K562 (cell line): ENCODE results near the gene PITHD1. TPM values are rescaled to one million over a fixed set of nuclear protein-coding genes. Genes with fewer than 3 reads are reported as not detected.

ENCODE experiments used
- BACH1 ChIP-seq: fragments of 200-800 bp; sonication (Bioruptor generic); IDR thresholded peaks from 2 replicates; pipeline ENCODE4 v1.6.1; 2016; ENCODE audit warnings: missing genetic modification characterization, missing compliant biosample characterization
- CEBPB ChIP-seq: fragments of 450-650 bp; IDR thresholded peaks from 2 replicates; pipeline ENCODE4 v1.6.1; 2016; ENCODE audit warnings: missing genetic modification characterization, missing compliant biosample characterization
- E2F8 ChIP-seq: fragments of 450-650 bp; IDR thresholded peaks from 2 replicates; pipeline ENCODE4 v1.7.1; 2018; ENCODE audit warnings: mild to moderate bottlenecking, low read depth; ENCODE audit not compliant: partially characterized antibody
- GABPB1 ChIP-seq: sonication (generic); formaldehyde crosslinking; IDR thresholded peaks from 2 replicates; pipeline ENCODE4 v1.8.0; 2022; ENCODE audit warnings: mild to moderate bottlenecking, missing genetic modification reagents
- GTF3C2 ChIP-seq: IDR thresholded peaks from 3 replicates; pipeline ENCODE4 v1.6.1; 2011; ENCODE audit warnings: borderline replicate concordance, mild to moderate bottlenecking, moderate library complexity; ENCODE audit not compliant: insufficient read length; ENCODE audit errors: extremely low read depth
- IFI16 ChIP-seq: fragments of 250-450 bp; sonication (Bioruptor Pico); IDR thresholded peaks from 2 replicates; pipeline ENCODE4 v2.1.2; 2022; ENCODE audit warnings: mild to moderate bottlenecking, inconsistent platforms
- KLF6 ChIP-seq: fragments of 250-450 bp; sonication (Bioruptor Pico); IDR thresholded peaks from 2 replicates; pipeline ENCODE4 v1.4.0; 2020; ENCODE audit warnings: mild to moderate bottlenecking, moderate library complexity, borderline replicate concordance
- MAZ ChIP-seq, 2 experiments: fragments of 450-650 bp in 1 of 2; sonication (generic) in 1 of 2; formaldehyde crosslinking; IDR thresholded peaks in 1 of 2; conservative IDR thresholded peaks in 1 of 2; 2 replicates each; pipeline versions ENCODE4 v1.4.0 to v1.5.0; 2020; ENCODE audit warnings: mild to moderate bottlenecking in 1 of 2, missing genetic modification reagents in 1 of 2
- SUPT5H ChIP-seq: fragments of 450-650 bp; IDR thresholded peaks from 2 replicates; pipeline ENCODE4 v1.6.1; 2016
- TSC22D4 ChIP-seq: fragments of 450-650 bp; IDR thresholded peaks from 2 replicates; pipeline ENCODE4 v1.6.1; 2016; ENCODE audit warnings: missing genetic modification characterization, missing biosample characterization, control low read depth
- ZNF184 ChIP-seq: sonication (generic); formaldehyde crosslinking; IDR thresholded peaks from 2 replicates; pipeline ENCODE4 v1.5.0; 2020; ENCODE audit warnings: missing genetic modification reagents
- ZNF197 ChIP-seq: fragments of 200-800 bp; sonication (Bioruptor generic); IDR thresholded peaks from 2 replicates; pipeline ENCODE4 v1.6.1; 2016; ENCODE audit warnings: low read depth, missing genetic modification characterization, missing compliant biosample characterization
- ZNF431 ChIP-seq: sonication (generic); formaldehyde crosslinking; IDR thresholded peaks from 2 replicates; pipeline ENCODE4 v1.8.0; 2022; ENCODE audit warnings: mild to moderate bottlenecking, missing genetic modification reagents
- polyA plus RNA-seq, 8 experiments: library from polyadenylated mRNA; depleted of rRNA in 4 of 8; stranded (reverse) in 5 of 8; unstranded in 3 of 8; fragments of >200 nt; fragmentation: Nextera tagmentation in 2 of 8; fragmentation: Illumina TruSeq in 1 of 8; extraction: Ambion mirVana in 2 of 8; extraction: Trizol in 1 of 8; gene quantifications; 2 replicates each; pipeline versions ENCODE4 v1.2.1 to v1.2.3, GENCODE V29; 2011 to 2014; ENCODE audit warnings: inconsistent platforms in 1 of 8, missing spikeins in 1 of 8
- total RNA-seq, 7 experiments: library from RNA; depleted of rRNA in 6 of 7; stranded (reverse); fragments of >200 nt in 6 of 7; fragmentation: Illumina TruSeq in 2 of 7; extraction: Trizol in 2 of 7; gene quantifications; 2 replicates each; pipeline versions ENCODE4 v1.2.1 to v1.2.3, GENCODE V29; 2011 to 2021; ENCODE audit warnings: low replicate concordance in 1 of 7

Gene PITHD1
- total and polyA plus RNA-seq, 9 of the 15 experiments (the other 6 are each of a cell fraction or from before 2014, with no cell fraction given), result 46.5 to 175 (median 149) TPM

DNA sequence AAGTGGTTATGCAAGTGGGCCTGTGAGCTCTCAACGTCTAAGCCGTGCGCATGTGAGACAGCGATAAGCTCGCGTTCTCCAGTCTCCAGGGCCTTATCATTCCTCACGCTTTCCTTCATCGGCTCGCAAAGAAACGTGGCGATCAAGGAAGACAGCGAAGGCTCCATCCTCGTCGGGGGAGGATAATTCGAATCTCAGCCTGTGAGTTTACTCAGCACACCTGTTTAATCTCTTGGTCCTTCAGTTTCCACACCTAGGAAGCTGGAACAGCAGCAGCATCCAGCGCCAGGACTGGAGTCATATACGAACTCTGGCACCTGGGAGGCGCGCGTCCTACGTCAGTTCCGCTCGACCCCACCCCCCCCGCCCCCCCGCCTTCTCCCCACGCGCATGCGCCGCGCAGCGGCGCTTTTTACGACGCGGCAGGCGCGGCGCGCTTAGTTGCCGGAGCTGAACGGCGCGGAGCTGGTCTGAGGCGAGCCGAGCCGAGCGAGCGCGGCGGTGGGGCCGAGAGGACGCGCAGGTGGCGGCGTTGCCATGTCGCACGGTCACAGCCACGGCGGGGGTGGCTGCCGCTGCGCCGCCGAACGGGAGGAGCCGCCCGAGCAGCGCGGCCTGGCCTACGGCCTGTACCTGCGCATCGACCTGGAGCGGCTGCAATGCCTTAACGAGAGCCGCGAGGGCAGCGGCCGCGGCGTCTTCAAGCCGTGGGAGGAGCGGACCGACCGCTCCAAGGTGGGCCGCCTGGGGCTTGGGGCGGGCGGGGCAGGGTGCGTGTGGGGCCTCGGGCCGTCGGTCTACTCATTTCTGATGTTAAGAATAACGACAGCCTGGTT, at the start of gene PITHD1 (continued):
- TF ChIP-seq GTF3C2, result no peak
- peak; percentile 95 for TF ChIP-seq SUPT5H
- TF ChIP-seq CEBPB (tag), result peak; percentile 99
- no peak for TF ChIP-seq TSC22D4
- peak; percentile 56 for TF ChIP-seq E2F8
- TF ChIP-seq BACH1 (tag), result no peak; the same call in 1 of the 2 replicates
- TF ChIP-seq ZNF184 (CRISPR knock-in tag), result no peak
- TF ChIP-seq ZNF197 (CRISPR knock-in tag), result 0 out of 2 replicates have a peak, but pooled peaks have one; percentile 83
- TF ChIP-seq GABPB1 (CRISPR knock-in tag), result peak; percentile 90
- TF ChIP-seq KLF6 (CRISPR knock-in tag), result no peak
- TF ChIP-seq MAZ (CRISPR knock-in tag; conservative IDR thresholded peaks at IDR 0.05 in 1 of 2, IDR thresholded peaks at IDR 0.05 in 1 of 2), result peak; percentile 57 to 73; a peak in 2 of 4 replicates
- no peak; the same call in 1 of the 2 replicates for TF ChIP-seq ZNF431 (CRISPR knock-in tag)
- no peak for TF ChIP-seq IFI16 (CRISPR knock-in tag)
